IMR-90 (cell line): ENCODE measurements around the gene GRPR. TPM values are rescaled to one million over a fixed set of nuclear protein-coding genes. Genes with fewer than 3 reads are reported as not detected.

ENCODE experiments used
- ATAC-seq: fragments of 200-7000 bp; cut with Tn5 transposase; 2 replicates; pipeline ENCODE4 v1.9.1; 2020; ENCODE audit warnings: low read depth, mild to moderate bottlenecking, moderate library complexity
- BruUV-seq: library from RNA; stranded (reverse); fragments of 400-500 nt; replicated peaks from 2 replicates; lab custom pipeline; 2021; lab: Mats Ljungman, UMichigan
- CTCF ChIA-PET: fragments of 300-600 bp; formaldehyde crosslinking; extraction: SDS; loops from one replicate; lab custom pipeline; 2021; ENCODE audit warnings: antibody characterized with exemption; lab: Yijun Ruan, JAX
- POLR2A ChIA-PET: fragments of 300-600 bp; sonication (Branson Sonifier 250); formaldehyde crosslinking; loops from one replicate; lab custom pipeline; 2022; ENCODE audit warnings: antibody characterized with exemption; ENCODE audit not compliant: unreplicated experiment; lab: Charles Lee
- DNase-seq: peaks from one replicate; pipeline ENCODE4 v3.0.0; 2013
- H2AFZ ChIP-seq: replicated peaks from 2 replicates; pipeline ENCODE3; 2013; ENCODE audit warnings: low read length, mild to moderate bottlenecking; ENCODE audit not compliant: poor library complexity
- H2AK5ac ChIP-seq: 2 replicates; pipeline ENCODE4 v1.6.1; 2013; ENCODE audit warnings: low read depth, low read length, inconsistent platforms
- H2AK9ac ChIP-seq: replicated peaks from 2 replicates; pipeline ENCODE3; 2013; ENCODE audit warnings: mild to moderate bottlenecking, low read depth, low read length, moderate library complexity; ENCODE audit not compliant: poor library complexity
- H2BK120ac ChIP-seq: 2 replicates; pipeline ENCODE4 v1.6.1; 2013; ENCODE audit warnings: low read depth, low read length, inconsistent platforms
- H2BK15ac ChIP-seq: 3 replicates; pipeline ENCODE4 v1.6.1; 2013; ENCODE audit warnings: low read depth, low read length, inconsistent platforms
- H2BK20ac ChIP-seq: 2 replicates; pipeline ENCODE4 v1.6.1; 2013; ENCODE audit warnings: low read depth, mild to moderate bottlenecking, inconsistent platforms, low read length, moderate library complexity
- H2BK5ac ChIP-seq: 2 replicates; pipeline ENCODE4 v1.6.1; 2013; ENCODE audit warnings: mild to moderate bottlenecking, low read depth, low read length, inconsistent platforms; ENCODE audit not compliant: poor library complexity, severe bottlenecking
- H3K14ac ChIP-seq: replicated peaks from 2 replicates; pipeline ENCODE4 v1.6.1; 2013; ENCODE audit warnings: low read depth, low read length, inconsistent platforms
- H3K18ac ChIP-seq: 2 replicates; pipeline ENCODE4 v1.6.1; 2013; ENCODE audit warnings: low read depth, low read length, control low read depth
- H3K23ac ChIP-seq: 2 replicates; pipeline ENCODE4 v1.6.1; 2013; ENCODE audit warnings: low read depth, low read length, inconsistent platforms
- H3K27ac ChIP-seq: 2 replicates; pipeline ENCODE4 v1.5.1; 2013; ENCODE audit warnings: mild to moderate bottlenecking, control low read depth, low read length; ENCODE audit not compliant: insufficient read depth
- H3K27me3 ChIP-seq: 2 replicates; pipeline ENCODE4 v1.6.1; 2013; ENCODE audit warnings: low read length; ENCODE audit not compliant: control insufficient read depth, insufficient read depth
- H3K36me3 ChIP-seq: 2 replicates; pipeline ENCODE4 v1.6.1; 2013; ENCODE audit warnings: low read length, mixed read lengths; ENCODE audit not compliant: control insufficient read depth, insufficient read depth
- H3K4ac ChIP-seq: 2 replicates; pipeline ENCODE4 v1.6.1; 2013; ENCODE audit warnings: low read depth, low read length, inconsistent platforms
- H3K4me1 ChIP-seq: 2 replicates; pipeline ENCODE4 v1.6.1; 2013; ENCODE audit warnings: low read length, mixed read lengths; ENCODE audit not compliant: control insufficient read depth, insufficient read depth
- H3K4me2 ChIP-seq: 2 replicates; pipeline ENCODE4 v1.6.1; 2013; ENCODE audit warnings: low read depth, mild to moderate bottlenecking, control low read depth, low read length, moderate library complexity
- H3K4me3 ChIP-seq: 2 replicates; pipeline ENCODE4 v1.5.1; 2013; ENCODE audit warnings: low read depth, mild to moderate bottlenecking, control low read depth, low read length, moderate library complexity; ENCODE audit not compliant: insufficient read depth
- H3K56ac ChIP-seq: 2 replicates; pipeline ENCODE4 v1.6.1; 2013; ENCODE audit warnings: low read length, inconsistent platforms; ENCODE audit not compliant: insufficient read depth; ENCODE audit errors: extremely low read depth
- H3K79me1 ChIP-seq, 2 experiments: 2 replicates each; pipeline ENCODE4 v1.6.1; 2013; ENCODE audit warnings: low read length in 2 of 2, inconsistent platforms in 1 of 2, low read depth in 1 of 2
- H3K9ac ChIP-seq: 2 replicates; pipeline ENCODE4 v1.6.1; 2013; ENCODE audit warnings: low read depth, low read length, control low read depth
- H3K9me1 ChIP-seq: 2 replicates; pipeline ENCODE4 v1.6.1; 2013; ENCODE audit warnings: low read length, inconsistent platforms; ENCODE audit not compliant: insufficient read depth
- H3K9me3 ChIP-seq: 2 replicates; pipeline ENCODE4 v1.6.1; 2013; ENCODE audit warnings: low read length; ENCODE audit not compliant: control insufficient read depth, insufficient read depth
- H4K20me1 ChIP-seq: 2 replicates; pipeline ENCODE4 v1.6.1; 2013; ENCODE audit warnings: low read length, inconsistent platforms; ENCODE audit not compliant: insufficient read depth
- H4K5ac ChIP-seq: 2 replicates; pipeline ENCODE4 v1.6.1; 2013; ENCODE audit warnings: mild to moderate bottlenecking, low read depth, low read length, control low read depth
- H4K8ac ChIP-seq, 2 experiments: 2 replicates each; pipeline ENCODE4 v1.6.1; 2013; ENCODE audit warnings: low read depth in 2 of 2, low read length in 2 of 2, control low read depth in 1 of 2, inconsistent platforms in 1 of 2
- H4K91ac ChIP-seq: 2 replicates; pipeline ENCODE4 v1.6.1; 2013; ENCODE audit warnings: low read depth, low read length, inconsistent platforms; ENCODE audit not compliant: insufficient read depth
- BHLHE40 ChIP-seq: fragments of 150-350 bp; IDR thresholded peaks from 2 replicates; pipeline ENCODE4 v1.6.1; 2016; ENCODE audit warnings: mild to moderate bottlenecking, low read depth, low read length
- CEBPB ChIP-seq: IDR thresholded peaks from 2 replicates; pipeline ENCODE4 v1.6.1; 2012; ENCODE audit warnings: low read depth, low read length, improper control_type of control experiment
- CTCF ChIP-seq: conservative IDR thresholded peaks from 2 replicates; pipeline ENCODE4 v1.5.1; 2012; ENCODE audit warnings: mild to moderate bottlenecking, low read depth, low read length, improper control_type of control experiment
- ELK1 ChIP-seq: fragments of 150-350 bp; IDR thresholded peaks from 2 replicates; pipeline ENCODE4 v1.6.1; 2016; ENCODE audit warnings: low read depth, mild to moderate bottlenecking, low read length, moderate library complexity, borderline replicate concordance
- FOS ChIP-seq: fragments of 150-350 bp; IDR thresholded peaks from 2 replicates; pipeline ENCODE4 v1.6.1; 2016; ENCODE audit warnings: low read depth, low read length
- MAFK ChIP-seq: IDR thresholded peaks from 2 replicates; pipeline ENCODE4 v1.6.1; 2012; ENCODE audit warnings: low read depth, low read length, improper control_type of control experiment
- MAZ ChIP-seq: IDR thresholded peaks from 2 replicates; pipeline ENCODE4 v1.6.1; 2012; ENCODE audit warnings: low read depth, mild to moderate bottlenecking, low read length, improper control_type of control experiment, moderate library complexity, borderline replicate concordance
- MXI1 ChIP-seq: IDR thresholded peaks from 2 replicates; pipeline ENCODE4 v1.6.1; 2012; ENCODE audit warnings: low read depth, mild to moderate bottlenecking, low read length, moderate library complexity, borderline replicate concordance
- NFE2L2 ChIP-seq: fragments of 150-350 bp; IDR thresholded peaks from 2 replicates; pipeline ENCODE4 v1.6.1; 2016; ENCODE audit warnings: low read depth, mild to moderate bottlenecking, low read length
- RAD21 ChIP-seq: IDR thresholded peaks from 2 replicates; pipeline ENCODE4 v1.6.1; 2012; ENCODE audit warnings: low read length, improper control_type of control experiment
- RCOR1 ChIP-seq: IDR thresholded peaks from 2 replicates; pipeline ENCODE4 v1.6.1; 2012; ENCODE audit warnings: mild to moderate bottlenecking, low read length, improper control_type of control experiment; ENCODE audit not compliant: insufficient replicate concordance
- RFX5 ChIP-seq: IDR thresholded peaks from 2 replicates; pipeline ENCODE4 v1.8.0; 2012; ENCODE audit warnings: low read depth, mild to moderate bottlenecking, low read length, moderate library complexity
- SMC3 ChIP-seq: fragments of 150-350 bp; IDR thresholded peaks from 2 replicates; pipeline ENCODE4 v1.6.1; 2016; ENCODE audit warnings: low read depth, mild to moderate bottlenecking, antibody characterized with exemption, low read length, moderate library complexity
- WGBS, 2 experiments: methylation state at CpG; one replicate each; pipeline versions ENCODE4 v1.1.5 to v1.1.7; 2013; ENCODE audit warnings: missing lambda C conversion rate in 2 of 2; ENCODE audit not compliant: insufficient read length in 1 of 2; ENCODE audit errors: extremely low coverage in 2 of 2; 5-methylcytosine and 5-hydroxymethylcytosine counted together
- dilution Hi-C: fragments of 300-500 bp; cut with HindIII; formaldehyde crosslinking; loops from one replicate; pipeline ENCODE4 v1.14.3; 2018; ENCODE audit warnings: low sequenced_read_pairs; ENCODE audit not compliant: unreplicated experiment
- in situ Hi-C: fragments of 300-500 bp; cut with MboI; formaldehyde crosslinking; loops from 3 replicates; pipeline ENCODE4 v1.14.3; 2019; ENCODE audit warnings: low sequenced_read_pairs, inconsistent platforms, mixed read lengths
- intact Hi-C: fragments of 100-400 bp; cut with micrococcal nuclease; formaldehyde crosslinking; loops from 2 replicates; pipeline ENCODE4 v1.10.0; 2022
- polyA plus RNA-seq, 3 experiments: library from polyadenylated mRNA; depleted of rRNA; stranded (reverse); fragments of >200 nt; gene quantifications; 2 replicates each; pipeline ENCODE4 v1.2.3, GENCODE V29; 2012; ENCODE audit warnings: low replicate concordance in 1 of 3
- total RNA-seq: library from RNA; depleted of rRNA; stranded (reverse); fragments of >200 nt; gene quantifications from 2 replicates; pipeline ENCODE4 v1.2.3, GENCODE V29; 2012

GRPR gene
- total and polyA plus RNA-seq, 2 of the 4 experiments (the other 2 are of a cell fraction), result 9.2 to 13.6 TPM

DNA sequence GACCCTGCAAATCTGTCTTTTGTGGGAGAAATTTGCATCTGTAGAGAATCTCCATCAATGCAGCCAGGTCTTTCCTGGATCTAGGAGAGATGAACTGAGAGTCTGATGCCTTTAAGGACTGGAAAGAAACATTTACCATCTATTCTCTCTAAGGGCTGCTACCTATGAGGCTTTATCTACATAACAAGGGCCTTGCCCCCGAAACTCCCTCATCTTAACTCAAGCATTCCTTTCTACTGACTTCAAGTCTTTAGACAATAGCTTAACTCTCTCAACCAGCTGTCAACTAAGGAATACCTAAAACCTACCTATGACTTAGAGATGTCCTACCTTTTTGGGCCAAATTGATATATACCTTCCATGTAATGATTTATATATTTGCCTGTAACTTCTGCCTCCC, 76.0 kb downstream of the GRPR start:
- no peak overlapping the region for H3K4ac ChIP-seq
- ATAC-seq (no peak), DNase-seq (no peak)
- H4K8ac ChIP-seq, result no peak overlapping the region
- H3K27me3 ChIP-seq, result peaks cover 3% of the 10 kb centered on the region; the same call in 1 of the 2 replicates
- H3K23ac ChIP-seq, result no peak overlapping the region
- dilution Hi-C loops (no loop called here), in situ Hi-C loops (no loop called here), intact Hi-C loops (no loop called here)
- no peaks in the 10 kb centered on the region for H3K4me1 ChIP-seq
- no peaks in the 10 kb centered on the region for H3K9me1 ChIP-seq
- no peak overlapping the region for H3K18ac ChIP-seq
- no peaks in the 10 kb centered on the region for H4K20me1 ChIP-seq
- no peaks in the 10 kb centered on the region for H3K9me3 ChIP-seq
- POLR2A ChIA-PET, result no interaction called here
- H3K27ac ChIP-seq, result no peak overlapping the region
- H2BK20ac ChIP-seq, result no peak overlapping the region
- no TSS peak for BruUV-seq
- H3K14ac ChIP-seq, result no peak overlapping the region
- H4K91ac ChIP-seq, result no peak overlapping the region
- no peak overlapping the region for H2BK120ac ChIP-seq
- no peaks in the 10 kb centered on the region for H3K36me3 ChIP-seq
- CTCF ChIA-PET, result no interaction called here
- H3K79me1 ChIP-seq, result no peaks in the 10 kb centered on the region
- no peak overlapping the region for H3K56ac ChIP-seq
- H2AFZ ChIP-seq, result no peak overlapping the region
- no peak overlapping the region for H4K5ac ChIP-seq
- no peak overlapping the region for H2AK9ac ChIP-seq
- H2BK15ac ChIP-seq, result no peak overlapping the region
- H3K9ac ChIP-seq, result no peak overlapping the region
- H2AK5ac ChIP-seq, result no peak overlapping the region
- WGBS, 2 experiments, result 60% methylated on average over 1 of the region's 1 CpG; no CpG with 5 or more reads in 1 of the 2 experiments
- H3K4me2 ChIP-seq, result no peak overlapping the region
- H3K4me3 ChIP-seq, result no peak overlapping the region
- no peak overlapping the region for H2BK5ac ChIP-seq
- TF ChIP-seq MAZ (no peak), NFE2L2 (no peak), MAFK (no peak), CTCF (no peak), RAD21 (no peak), ELK1 (no peak), SMC3 (no peak), CEBPB (no peak), RFX5 (no peak), BHLHE40 (no peak), RCOR1 (no peak), FOS (no peak), MXI1 (no peak)
